Measurements from ENCODE around the gene SLC24A4. TPM values are rescaled to one million over a fixed set of nuclear protein-coding genes. Genes with fewer than 3 reads are reported as not detected.
A peak's percentile ranks its signal among the peaks of the same experiment; 100 is the strongest.
"Not testable (repeated sequence)": the region's sequence is repeated elsewhere in the genome, so short reads cannot be mapped to it uniquely, and the experiment has no call there.

SLC24A4 gene
- total RNA-seq, 1 experiment from 2014 or later = 0.02 TPM

DNA sequence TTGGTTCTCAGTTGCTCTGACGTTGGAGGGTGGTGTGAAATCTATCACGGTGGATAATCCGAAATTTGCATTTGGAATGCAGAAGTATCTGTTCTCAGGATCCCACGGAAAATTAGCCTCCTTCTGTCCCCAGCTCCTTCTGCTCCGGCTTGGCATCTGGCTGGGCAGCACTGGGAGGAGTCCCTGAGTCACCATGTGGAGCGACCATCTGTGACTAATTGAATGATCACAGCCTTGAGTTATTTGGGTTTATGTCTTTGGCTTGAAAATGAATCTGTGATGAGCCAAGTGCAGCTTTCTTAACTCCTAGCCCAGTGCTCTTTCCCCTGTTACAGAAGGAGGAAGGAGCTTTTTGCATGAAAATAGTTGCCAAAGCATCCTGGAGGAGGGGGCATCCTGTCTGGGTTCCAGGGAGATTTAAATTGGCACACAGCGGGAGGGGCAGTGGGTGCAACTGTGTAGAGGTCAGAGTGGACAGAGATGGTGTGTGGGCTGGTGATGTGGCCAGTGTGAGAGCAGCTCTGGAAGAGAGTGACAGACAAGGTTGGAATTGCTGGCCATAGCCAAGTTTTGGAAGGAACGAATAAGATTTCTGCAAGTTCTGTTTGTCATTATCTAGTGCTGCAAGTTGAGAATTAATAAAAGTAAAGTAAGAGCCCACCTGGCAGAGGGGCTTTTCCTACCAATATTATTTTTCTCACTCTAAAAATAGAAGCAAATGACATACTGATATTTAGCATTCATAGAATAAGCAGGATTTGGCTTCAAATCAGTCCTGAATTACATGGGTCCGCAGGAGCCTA is 74.4 kb downstream of the SLC24A4 start:
- Histone ChIP-seq H3K27me3 (no peaks in the 10 kb centered on the region), H3K9me3 (replicated peaks) (no peaks in the 10 kb centered on the region), H3K36me3 (no peaks in the 10 kb centered on the region), H3K27ac (no peak overlapping the region), H3K4me3 (no peak overlapping the region), H3K4me1 (no peaks in the 10 kb centered on the region)
- DNase-seq = peak; percentile 8 to 11

DNA sequence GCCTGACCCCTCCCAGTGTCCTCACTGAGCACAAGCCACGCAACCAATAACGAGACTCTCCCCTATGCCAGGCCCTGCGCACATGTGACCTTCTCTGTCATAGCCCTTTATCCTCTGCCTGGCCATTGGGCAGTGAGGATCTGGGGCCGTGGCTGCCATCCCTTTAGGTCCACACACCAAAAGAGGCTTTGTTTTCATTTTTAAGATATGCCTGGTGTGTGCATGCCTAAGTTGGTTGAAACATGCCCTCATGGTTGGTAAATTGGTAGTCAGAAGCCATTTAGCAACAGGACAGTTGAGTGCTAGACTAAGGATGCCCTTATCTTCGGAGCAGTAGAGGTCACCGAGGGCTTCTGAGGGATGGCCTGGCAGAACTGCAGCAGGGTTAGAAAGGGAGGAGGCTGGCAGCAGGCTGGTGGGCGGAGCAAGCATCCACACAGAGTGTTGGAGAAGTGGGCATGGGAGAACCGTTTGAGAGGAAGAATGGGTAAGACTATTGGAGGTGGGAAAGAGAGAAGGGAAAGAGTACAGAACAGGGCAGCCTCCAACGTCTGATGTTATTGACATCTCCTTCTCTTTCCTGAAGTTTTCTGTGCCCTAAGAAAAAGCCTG is 75.1 kb downstream of the SLC24A4 start:
- H3K9me3 ChIP-seq (replicated peaks) = no peaks in the 10 kb centered on the region
- H3K4me1 ChIP-seq = no peaks in the 10 kb centered on the region
- no peaks in the 10 kb centered on the region for H3K27me3 ChIP-seq
- H3K36me3 ChIP-seq = no peaks in the 10 kb centered on the region
- H3K4me3 ChIP-seq = no peak overlapping the region
- no peak for DNase-seq
- no peak overlapping the region for H3K27ac ChIP-seq

DNA sequence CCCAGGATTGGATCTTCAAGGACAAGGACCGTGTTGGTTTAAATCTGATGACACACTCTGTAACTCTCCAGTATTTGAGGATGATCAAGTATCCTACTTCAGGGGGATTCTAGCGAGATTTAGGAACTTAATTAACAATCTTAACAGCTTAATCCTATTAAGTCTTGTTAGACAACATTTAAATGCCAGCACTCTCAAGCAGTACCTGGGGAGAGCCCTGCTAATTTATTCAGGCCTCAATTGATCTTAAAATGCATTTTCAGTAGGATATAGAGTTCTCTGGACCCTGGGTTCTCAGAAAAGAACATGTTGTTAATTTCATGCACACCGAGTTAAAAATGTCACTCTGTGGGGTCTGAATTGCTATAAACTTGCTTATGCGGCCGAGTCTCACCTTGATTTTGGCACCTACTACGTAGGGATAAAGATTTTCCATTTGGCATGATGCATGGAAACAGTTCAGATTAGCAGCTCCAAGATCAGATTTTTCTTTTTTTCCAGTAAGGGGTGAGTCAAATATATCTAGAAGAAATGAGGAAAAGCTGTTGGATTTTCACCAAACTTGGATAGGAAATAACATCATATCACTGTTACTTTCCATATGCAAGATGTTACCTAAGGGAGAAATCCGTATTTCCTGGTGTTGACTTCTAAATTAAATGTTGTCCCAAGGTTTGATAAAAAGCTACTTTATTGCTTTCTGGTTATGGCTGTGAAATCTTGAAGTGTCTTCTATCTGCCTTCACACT is 76.1 kb downstream of the SLC24A4 start:
- H3K4me1 ChIP-seq = no peaks in the 10 kb centered on the region
- H3K27me3 ChIP-seq = no peaks in the 10 kb centered on the region
- no peak overlapping the region for H3K27ac ChIP-seq
- DNase-seq = no peak
- H3K4me3 ChIP-seq = no peak overlapping the region
- H3K36me3 ChIP-seq = no peaks in the 10 kb centered on the region
- no peaks in the 10 kb centered on the region for H3K9me3 ChIP-seq (replicated peaks)

DNA sequence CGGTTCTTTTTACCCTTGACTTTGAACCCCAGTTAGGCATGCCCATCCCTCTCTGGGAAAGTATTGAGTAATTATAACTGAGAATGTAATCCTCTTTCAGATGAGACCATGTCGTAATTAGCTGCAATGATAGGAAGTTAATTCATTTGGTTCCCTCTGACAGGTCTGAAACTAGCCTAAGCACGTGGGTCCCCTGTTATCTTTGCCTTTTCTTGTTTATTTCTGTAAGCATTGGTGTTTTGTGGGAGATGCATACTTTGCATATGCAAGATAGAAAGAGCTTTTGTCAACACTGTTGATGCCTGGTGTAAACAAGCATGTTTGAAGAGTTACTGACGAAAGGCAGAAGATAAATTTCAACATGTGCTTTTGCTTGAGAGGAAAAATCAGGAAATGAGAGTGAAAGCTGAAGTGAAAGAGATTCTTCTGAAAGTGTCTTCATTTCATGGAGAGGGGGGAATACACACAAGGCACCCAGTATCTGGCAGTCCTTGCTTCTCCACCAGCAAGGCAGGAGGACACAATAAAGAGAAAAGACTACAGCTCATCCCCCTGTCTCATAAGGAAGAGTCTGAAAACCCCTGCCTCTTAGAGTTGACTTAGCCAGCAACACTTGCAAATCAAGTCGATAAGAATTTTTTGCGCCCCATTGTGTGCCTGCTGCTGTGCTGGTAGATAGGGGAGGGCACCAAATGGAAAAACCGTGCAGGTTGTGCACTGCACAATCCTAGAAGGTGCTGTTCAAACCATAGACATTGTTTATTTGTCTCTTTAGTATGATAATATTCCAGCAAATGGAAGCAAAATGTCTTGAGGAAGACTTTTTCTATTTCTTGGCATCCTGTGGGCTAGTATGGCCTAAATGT is 77.8 kb downstream of the SLC24A4 start:
- H3K4me1 ChIP-seq = no peaks in the 10 kb centered on the region
- no peak overlapping the region for H3K4me3 ChIP-seq
- H3K27ac ChIP-seq = no peak overlapping the region
- H3K36me3 ChIP-seq = no peaks in the 10 kb centered on the region
- no peaks in the 10 kb centered on the region for H3K27me3 ChIP-seq
- no peak for DNase-seq
- H3K9me3 ChIP-seq (replicated peaks) = no peaks in the 10 kb centered on the region

DNA sequence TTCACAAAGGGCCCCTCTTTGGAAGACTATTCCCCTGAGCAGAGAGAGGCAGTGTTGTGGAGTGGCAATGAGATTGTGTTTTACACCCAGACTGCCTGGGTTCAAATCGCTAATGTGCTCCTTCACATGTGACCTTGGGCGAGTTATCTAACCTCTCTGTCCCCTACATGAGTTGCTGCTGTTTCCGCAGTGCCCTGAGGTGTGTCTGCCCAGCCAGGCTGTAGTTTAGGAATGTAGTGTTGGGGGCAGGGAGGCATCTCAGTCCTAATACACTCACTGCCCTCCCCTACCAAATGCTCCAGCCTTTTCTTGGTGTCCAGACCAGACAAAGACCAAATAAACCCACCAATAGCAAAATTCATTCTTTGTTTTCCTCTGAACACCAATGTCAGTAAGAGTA is 78.6 kb downstream of the SLC24A4 start:
- Histone ChIP-seq H3K36me3 (no peaks in the 10 kb centered on the region), H3K27me3 (no peaks in the 10 kb centered on the region), H3K27ac (no peak overlapping the region), H3K4me1 (no peaks in the 10 kb centered on the region), H3K9me3 (replicated peaks) (no peaks in the 10 kb centered on the region), H3K4me3 (no peak overlapping the region)
- DNase-seq = no peak

DNA sequence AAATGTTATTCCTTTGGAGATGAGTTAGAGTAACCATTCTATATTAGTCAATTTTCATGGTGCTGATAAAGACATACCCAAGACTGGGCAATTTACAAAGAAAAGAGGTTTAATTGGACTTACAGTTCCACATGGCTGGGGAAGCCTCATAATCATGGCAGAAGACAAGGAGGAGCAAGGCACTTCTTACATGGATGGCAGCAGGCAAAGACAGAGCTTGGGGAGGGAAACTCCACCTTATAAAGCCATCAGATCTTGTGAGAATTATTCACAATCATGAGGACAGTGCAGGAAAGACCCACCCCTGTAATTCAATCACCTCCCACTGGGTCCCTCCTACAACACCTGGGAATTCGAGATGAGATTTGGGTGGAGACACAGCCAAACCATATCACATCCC is 79.5 kb downstream of the SLC24A4 start:
- not testable (repeated sequence) for H3K36me3 ChIP-seq; H3K4me3 ChIP-seq; DNase-seq; H3K27me3 ChIP-seq; H3K27ac ChIP-seq; H3K9me3 ChIP-seq (replicated peaks); H3K4me1 ChIP-seq

DNA sequence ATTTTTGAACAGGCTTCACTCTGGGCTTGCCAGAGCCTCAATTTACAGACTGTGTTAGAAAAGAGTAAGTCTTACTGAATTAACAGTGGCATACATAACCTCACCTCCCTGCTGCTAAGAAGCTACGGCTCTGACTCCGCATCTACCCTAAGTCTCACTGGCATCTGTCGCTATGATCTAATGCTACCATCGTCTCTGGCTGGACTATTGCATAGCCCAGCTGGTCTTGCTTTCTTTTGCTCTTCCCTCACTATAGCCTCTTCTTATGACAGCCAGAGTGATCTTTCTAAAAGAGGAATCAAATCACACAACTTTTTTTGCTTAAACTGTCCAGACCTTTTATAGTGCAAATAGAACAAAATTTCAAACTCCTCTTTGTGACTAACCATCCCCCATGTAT is 81.1 kb downstream of the SLC24A4 start:
- H3K27me3 ChIP-seq = no peaks in the 10 kb centered on the region
- no peaks in the 10 kb centered on the region for H3K4me1 ChIP-seq
- no peak for DNase-seq
- H3K27ac ChIP-seq = no peak overlapping the region
- no peak overlapping the region for H3K4me3 ChIP-seq
- no peaks in the 10 kb centered on the region for H3K9me3 ChIP-seq (replicated peaks)
- no peaks in the 10 kb centered on the region for H3K36me3 ChIP-seq

DNA sequence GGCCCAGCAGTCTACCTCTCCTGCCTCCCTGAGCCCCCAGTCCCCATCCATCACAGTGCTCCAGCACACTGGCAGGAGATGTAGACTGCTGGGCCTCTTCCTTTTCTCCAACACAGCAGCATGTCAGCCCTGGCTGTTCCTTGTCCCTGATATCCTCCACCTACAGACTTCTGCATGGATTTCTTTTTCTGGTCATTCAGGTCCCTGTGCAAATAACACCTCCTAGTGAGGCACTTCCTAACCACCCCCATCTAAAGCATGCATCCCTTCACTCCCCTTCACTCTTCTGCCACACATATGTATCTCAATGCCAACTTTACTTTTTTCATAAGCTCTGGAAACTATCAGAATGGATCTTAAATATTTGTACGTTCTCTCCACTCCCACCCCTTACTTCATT is 81.5 kb downstream of the SLC24A4 start:
- H3K27me3 ChIP-seq = no peaks in the 10 kb centered on the region
- DNase-seq = no peak

DNA sequence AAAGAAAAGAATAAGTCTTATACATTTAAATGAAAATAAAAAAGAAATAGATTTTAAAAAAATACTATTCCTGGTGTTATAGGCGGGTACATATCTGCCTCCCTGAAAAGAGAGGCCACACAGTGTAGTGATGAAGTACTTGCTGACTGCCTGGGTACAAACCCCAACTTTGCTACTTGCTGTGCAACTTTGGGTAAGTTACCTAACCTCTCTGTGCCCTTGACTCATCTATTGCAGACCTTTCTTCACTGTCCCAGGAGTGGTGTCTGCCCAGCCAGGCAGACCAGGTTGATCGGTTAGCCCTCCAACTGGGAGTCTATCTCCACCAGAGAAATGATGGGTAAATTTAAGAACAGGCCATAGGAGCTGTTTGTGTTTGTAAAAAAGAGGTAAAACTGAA is 82.0 kb downstream of the SLC24A4 start:
- DNase-seq = no peak

More for the DNA sequence above, 81.5 kb downstream of the SLC24A4 start:
- H3K9me3 ChIP-seq (replicated peaks) = no peaks in the 10 kb centered on the region
- H3K36me3 ChIP-seq = no peaks in the 10 kb centered on the region
- H3K4me3 ChIP-seq = no peak overlapping the region
- H3K27ac ChIP-seq = no peak overlapping the region
- H3K4me1 ChIP-seq = no peaks in the 10 kb centered on the region

DNA sequence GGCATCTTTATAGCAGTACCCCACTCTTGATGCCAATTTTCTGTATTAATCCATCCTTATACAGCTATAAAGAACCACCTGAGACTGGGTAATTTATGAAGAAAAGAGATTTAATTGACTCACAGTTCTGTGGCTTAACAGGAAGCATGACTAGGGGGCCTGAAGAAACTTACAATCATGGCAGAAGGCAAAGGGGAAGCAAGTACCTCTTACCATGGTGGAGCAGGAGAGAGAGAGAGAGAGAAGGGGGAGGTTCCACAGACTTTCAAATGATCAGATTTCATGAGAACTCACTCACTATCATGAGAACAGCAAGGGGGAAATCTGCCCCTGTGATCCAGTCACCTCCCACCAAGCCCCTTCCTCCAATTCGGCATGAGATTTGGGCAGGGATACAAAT is 84.4 kb downstream of the SLC24A4 start:
- Histone ChIP-seq H3K27ac (no peak overlapping the region), H3K9me3 (replicated peaks) (no peaks in the 10 kb centered on the region), H3K36me3 (no peaks in the 10 kb centered on the region), H3K27me3 (no peaks in the 10 kb centered on the region), H3K4me3 (no peak overlapping the region), H3K4me1 (no peaks in the 10 kb centered on the region)
- DNase-seq = no peak

More for the DNA sequence above, 82.0 kb downstream of the SLC24A4 start:
- H3K27me3 ChIP-seq = no peaks in the 10 kb centered on the region
- H3K27ac ChIP-seq = no peak overlapping the region
- H3K9me3 ChIP-seq (replicated peaks) = no peaks in the 10 kb centered on the region
- H3K4me1 ChIP-seq = no peaks in the 10 kb centered on the region
- H3K4me3 ChIP-seq = no peak overlapping the region
- no peaks in the 10 kb centered on the region for H3K36me3 ChIP-seq

DNA sequence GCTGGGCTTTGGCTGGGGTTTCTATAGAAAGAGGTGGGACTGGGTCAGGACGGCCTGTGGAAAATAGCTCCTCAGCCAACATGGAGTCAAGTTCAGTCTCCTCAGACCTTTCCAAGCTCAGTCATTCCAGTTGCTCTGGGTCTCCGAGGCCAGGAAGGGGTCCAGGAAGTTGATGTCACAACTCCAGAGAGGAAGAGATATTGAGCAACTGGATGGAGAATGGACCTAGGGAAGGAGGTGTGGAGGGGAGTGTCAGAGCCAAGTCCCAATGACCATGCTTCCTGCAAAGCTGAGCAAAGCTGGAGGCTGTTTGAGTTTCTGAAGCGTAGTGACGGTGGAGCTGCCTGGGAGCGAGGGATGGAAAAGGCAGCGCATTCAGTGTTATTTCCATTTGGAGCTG is 86.1 kb downstream of the SLC24A4 start:
- no peak for DNase-seq
- Histone ChIP-seq H3K27me3 (no peaks in the 10 kb centered on the region), H3K27ac (no peak overlapping the region), H3K4me1 (no peaks in the 10 kb centered on the region), H3K4me3 (no peak overlapping the region), H3K9me3 (replicated peaks) (no peaks in the 10 kb centered on the region), H3K36me3 (no peaks in the 10 kb centered on the region)

DNA sequence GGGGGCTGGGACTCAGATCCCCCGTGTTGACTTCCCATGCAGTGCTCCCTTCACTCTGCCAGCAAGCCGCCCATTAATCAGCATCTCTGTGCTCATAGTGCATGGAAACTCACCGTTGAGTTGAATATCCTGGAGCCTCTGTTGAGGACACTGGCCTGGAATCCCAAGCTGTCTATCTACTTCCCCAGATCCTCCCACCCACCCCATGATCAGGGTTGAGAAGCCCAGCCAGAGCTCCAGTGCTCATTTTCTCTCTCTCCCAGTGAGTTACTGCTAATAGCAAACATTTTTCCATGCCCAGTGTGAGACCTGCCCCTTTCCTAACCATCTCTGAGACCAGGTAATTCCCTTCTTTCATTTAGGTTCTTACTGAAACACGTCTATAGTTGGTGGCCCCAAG is 88.2 kb downstream of the SLC24A4 start:
- Histone ChIP-seq H3K27ac (no peak overlapping the region), H3K4me3 (no peak overlapping the region), H3K27me3 (no peaks in the 10 kb centered on the region), H3K36me3 (no peaks in the 10 kb centered on the region), H3K4me1 (no peaks in the 10 kb centered on the region), H3K9me3 (replicated peaks) (no peaks in the 10 kb centered on the region)
- DNase-seq = no peak

DNA sequence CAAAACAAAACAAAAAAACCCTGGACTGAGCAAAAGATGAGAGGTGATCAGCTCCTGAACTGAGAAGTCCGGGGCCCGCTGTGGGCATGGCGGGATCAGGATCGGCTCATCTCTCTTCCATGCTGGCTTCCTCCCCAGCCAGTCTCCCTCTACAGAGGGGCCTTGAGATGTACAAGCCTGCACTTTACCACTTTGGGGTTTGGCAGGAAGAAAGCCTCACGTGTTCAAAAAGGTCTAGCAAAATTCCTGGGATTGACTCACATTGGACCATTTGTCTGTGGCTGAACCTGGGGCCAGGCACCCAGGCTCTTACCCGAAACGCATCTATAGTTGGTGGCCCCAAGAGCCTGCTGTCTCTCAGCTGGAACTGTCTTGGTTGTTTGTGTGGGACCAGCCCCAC is 89.0 kb downstream of the SLC24A4 start:
- no peak for DNase-seq
- Histone ChIP-seq H3K4me1 (no peaks in the 10 kb centered on the region), H3K9me3 (replicated peaks) (no peaks in the 10 kb centered on the region), H3K4me3 (no peak overlapping the region), H3K27ac (no peak overlapping the region), H3K27me3 (no peaks in the 10 kb centered on the region), H3K36me3 (no peaks in the 10 kb centered on the region)

DNA sequence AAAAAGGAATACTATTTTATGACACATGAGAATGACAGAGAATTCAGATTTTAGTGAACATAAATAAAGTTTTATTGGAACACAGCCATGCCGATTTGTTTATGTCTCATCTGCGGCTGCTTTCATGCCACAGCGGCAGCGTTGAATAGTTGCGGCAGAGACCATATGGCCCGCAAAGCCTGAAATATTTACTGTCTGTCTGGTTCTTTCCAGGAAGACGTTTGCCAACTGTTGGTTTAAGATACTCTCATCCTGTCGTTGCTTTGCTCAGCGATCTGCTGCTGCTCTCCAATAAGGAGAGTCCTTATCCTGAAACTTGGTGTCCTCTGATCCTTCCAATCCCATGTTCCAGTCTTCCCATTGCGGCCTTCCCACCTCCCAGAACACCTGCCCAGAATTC is 89.9 kb downstream of the SLC24A4 start:
- Histone ChIP-seq H3K27me3 (no peaks in the 10 kb centered on the region), H3K4me1 (no peaks in the 10 kb centered on the region), H3K36me3 (no peaks in the 10 kb centered on the region), H3K27ac (no peak overlapping the region), H3K4me3 (no peak overlapping the region), H3K9me3 (replicated peaks) (no peaks in the 10 kb centered on the region)
- DNase-seq = no peak

DNA sequence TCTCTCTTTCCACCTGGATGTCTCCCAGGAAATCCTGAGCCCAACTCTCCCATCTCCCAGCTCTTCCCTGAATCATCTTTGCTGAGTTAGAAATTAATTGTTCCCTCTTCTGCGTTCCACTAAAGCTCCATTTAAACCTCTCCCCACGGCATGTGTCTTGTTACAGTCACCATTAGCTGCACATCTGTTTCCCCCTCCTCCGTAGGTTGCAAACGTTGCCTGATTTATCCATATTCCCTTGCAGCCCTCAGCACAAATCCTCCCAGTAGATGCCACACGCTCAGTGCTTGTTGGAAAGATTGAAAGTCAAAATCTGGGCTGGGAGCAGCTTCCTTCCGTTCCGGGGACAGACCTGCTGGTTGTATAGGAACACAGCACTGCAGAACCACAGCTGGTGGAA is 90.4 kb downstream of the SLC24A4 start:
- no peak overlapping the region for H3K27ac ChIP-seq
- H3K4me1 ChIP-seq = no peaks in the 10 kb centered on the region
- H3K9me3 ChIP-seq (replicated peaks) = no peaks in the 10 kb centered on the region
- no peak overlapping the region for H3K4me3 ChIP-seq
- no peak for DNase-seq
- no peaks in the 10 kb centered on the region for H3K27me3 ChIP-seq
- H3K36me3 ChIP-seq = no peaks in the 10 kb centered on the region
